DMS53 treated with DMSO at 0.1 percent for 48 hours (cell line): ENCODE results near the gene MYBPC3.
"Not testable (repeated sequence)": the region's sequence is repeated elsewhere in the genome, so short reads cannot be mapped to it uniquely, and the experiment has no call there.

ENCODE experiments used
- DNase-seq: peaks from one replicate; lab custom pipeline; 2025; ENCODE audit not compliant: unreplicated experiment; lab: John Stamatoyannopoulos, UW

Gene MYBPC3

DNA sequence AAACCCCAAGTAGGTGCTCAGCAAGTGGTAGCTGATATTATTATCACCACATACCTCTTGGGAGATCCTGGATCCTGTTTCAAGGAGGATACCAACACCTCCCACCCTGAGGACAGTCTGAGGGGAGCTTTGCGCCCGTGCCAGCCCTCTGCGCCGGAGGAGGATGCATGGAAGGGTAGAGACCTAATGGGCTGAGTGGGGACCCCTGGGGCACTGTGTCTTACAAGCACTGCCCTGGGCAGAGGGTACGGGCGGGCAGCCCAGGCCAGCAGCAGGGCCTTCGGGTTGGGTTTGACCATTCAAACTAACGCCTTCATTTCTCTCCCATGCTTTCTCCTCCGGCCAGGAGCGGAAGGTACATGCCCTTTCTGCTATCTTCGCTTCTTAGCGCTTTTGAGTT lies 26.3 kb downstream of the MYBPC3 start:
- no peak for DNase-seq

DNA sequence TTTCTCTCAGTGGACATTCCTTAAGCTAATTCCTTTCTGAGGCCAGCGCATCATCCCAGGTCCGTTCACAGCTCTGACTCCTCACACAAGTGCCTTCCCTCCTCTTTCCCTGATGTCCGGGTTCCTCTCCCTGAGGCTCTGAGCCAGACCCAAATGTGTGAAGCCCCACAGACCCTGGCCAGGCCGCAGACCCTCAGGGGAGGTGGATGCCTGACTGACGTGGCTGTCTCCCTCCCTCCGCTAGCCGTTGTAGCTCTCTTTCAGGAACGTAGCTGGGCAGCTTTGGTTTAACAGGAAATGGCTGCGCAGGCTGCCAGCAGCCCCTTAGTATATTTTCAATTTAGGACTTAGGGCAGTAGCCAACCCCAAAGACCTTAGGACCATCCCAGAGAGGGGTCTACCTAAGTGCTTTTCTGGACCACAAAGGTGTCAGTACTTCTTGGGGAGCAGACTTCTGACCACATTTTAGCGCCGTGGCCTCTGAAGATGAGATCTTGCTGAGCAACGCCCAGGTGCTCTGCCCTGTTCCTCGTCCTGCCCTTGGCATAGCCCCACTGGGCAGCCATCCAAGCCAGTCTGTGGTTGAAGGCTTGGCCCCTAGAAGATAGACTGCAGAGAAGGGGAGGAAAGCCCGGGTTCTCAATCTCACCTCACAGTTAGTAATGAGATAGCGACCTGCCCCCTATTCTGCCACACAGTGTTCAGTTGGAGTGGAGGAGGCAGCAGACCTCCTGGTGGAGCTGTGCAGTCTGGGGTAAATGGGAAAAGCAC lies 27.0 kb downstream of the MYBPC3 start:
- no peak for DNase-seq

DNA sequence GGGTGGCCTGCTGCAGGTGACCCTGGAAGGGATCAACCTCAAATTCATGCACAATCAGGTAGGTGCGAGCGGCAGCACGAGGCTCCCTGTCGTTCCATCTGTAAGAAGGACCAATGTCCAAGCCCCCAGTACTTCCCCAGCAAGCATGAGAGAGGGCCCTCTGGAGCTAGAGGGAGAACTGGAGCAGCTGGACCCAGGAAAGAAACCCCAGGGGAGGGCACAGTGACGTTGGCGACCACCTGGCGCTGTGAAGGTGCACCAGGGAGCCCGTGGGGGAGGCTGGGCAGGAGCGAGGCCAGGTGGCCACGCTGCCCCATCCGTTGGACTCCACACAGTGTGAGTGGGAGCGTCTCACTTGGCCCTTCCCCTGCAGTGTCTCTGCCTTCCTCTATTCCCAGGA lies 28.0 kb downstream of the MYBPC3 start:
- no peak for DNase-seq

DNA sequence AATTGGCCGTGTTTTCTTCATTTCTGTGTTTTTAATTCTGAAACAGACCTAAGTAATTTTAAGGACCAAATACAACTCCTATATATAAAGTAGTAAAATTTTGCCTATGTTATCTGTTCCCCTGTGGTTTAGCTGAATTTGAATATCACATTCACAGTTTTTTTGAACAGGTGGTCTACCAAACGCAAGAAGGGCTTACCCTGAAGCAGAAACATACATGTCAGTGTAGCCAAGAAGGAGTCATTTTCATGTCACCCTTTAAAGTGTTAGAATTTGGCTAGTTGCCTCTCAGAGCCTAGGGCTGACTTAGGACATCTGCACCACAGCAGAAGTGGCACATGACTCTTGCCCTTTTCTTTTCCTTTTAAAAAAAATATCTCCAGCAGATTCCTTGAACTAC lies 34.3 kb downstream of the MYBPC3 start:
- no peak for DNase-seq

DNA sequence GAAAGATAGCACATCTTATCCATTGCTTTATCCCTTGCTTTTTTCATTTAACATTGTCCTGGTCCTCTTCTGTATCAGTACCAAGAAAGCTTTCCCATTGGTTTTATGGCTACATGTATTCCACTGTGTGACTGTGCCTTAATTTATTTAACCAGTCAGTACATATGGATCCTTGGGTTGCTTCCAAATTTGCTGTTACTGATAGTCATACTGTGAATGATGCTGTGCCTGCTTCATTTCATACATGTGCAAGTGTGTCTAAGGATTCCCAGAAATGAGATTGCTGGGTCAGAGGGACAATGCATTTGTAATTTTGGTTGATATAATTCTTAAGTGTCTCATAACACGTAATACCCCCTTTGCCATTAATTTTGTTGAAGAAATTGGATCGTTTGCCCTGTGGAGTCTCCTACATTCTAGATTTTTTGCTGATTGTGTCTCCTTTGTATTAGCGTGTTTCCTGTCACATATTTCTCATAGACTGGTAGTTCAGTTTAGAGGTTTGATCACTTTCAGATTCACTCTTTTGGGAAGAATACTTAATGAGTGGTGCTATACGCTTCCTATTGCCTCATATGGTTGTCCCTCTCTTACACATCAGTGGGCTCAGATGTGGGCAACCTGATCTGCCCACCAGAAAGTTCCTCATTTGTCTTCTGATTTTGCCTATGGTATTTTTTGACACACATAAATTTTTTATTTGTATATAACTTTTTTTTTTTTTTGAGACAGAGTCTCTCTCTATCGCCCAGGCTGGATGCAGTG lies 35.3 kb downstream of the MYBPC3 start:
- DNase-seq, result no peak

DNA sequence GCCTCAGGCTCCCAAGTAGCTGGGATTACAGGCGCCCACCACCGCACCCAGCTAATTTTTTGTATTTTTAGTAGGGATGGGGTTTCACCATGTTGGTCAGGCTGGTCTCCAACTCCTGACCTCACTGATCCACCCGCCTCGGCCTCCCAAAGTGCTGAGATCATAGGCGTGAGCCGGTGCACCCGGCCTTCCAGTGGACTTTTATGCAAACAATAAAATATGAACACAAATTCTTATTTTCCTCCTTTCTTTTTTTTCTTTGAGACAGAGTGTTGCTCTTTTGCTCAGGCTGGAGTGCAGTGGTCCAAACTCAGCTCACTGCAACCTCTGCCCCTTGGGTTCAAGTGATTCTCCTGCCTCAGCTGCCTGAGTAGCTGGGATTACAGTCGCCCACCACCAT lies 36.0 kb downstream of the MYBPC3 start:
- DNase-seq, result not testable (repeated sequence)

DNA sequence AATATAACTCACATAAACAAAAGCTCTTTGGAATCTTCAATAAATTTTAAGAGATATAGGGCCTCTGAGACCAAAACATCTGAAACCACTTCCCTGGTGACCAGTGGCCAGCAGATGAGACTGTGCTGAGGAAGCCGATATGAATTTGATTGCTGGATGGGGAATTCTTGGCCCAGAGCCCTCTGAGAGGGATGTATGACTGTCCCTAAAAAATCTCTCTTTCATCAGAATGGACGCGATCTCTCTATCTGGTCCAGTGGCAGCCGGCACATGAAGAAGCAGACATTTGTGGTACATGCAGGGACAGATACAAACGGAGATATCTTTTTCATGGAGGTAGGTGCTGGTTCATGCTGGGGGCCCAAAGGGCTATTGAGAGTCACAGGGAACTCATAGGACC lies 37.5 kb downstream of the MYBPC3 start:
- no peak for DNase-seq

DNA sequence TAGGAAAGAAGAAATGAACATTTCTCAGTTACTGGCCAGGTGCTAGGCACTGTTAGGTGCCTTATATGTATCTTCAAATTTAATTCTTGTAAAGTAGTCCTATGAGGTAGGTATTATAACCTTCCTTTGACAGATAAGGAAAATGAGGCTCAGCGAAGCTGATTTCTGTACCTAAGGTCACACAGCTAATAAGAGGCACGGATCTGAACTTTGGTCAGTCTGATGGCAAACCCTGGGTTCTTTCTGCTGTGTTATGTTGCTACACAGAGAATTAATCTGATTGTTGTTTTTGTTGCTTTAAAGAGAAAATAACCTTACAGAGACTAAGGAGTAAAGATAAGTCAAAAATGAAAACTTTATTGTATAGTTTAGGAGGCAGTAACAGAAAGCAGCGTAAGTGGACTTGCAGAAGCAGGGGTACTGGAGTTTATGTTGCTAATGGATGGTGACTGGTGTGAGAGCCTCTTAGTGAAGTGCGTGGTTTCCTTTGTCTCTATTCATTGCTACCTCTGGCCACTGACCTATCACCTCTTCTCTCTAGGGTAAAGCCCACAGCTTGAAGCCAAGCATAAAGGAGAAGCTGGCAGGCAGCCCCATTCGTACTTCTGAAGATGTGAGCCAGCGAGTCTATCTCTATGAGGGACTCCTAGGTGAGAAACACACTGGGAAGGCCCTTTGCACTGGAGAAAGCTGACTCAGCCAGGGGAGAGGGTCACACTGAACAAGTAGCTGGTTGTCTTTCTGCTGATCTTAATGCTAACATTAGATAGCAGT lies 44.3 kb downstream of the MYBPC3 start:
- no peak for DNase-seq

DNA sequence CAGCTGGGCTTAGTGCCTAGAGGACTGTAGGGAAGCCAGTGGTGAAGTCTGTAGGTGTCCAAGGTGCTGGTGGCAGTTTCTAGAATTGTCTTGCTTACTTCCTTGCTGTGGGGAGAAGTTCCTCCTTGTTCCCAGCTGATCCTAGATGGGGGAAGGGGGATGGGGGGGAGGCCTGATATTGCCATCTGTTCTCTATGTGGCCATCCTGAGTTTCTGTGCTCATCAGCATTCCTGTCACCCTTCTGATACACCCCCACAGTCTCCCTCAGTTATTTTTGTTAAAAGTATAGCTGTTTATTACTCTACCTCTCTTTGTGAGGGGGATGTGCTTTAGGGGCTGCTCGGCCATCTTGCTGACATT lies 46.0 kb downstream of the MYBPC3 start:
- DNase-seq, result no peak

DNA sequence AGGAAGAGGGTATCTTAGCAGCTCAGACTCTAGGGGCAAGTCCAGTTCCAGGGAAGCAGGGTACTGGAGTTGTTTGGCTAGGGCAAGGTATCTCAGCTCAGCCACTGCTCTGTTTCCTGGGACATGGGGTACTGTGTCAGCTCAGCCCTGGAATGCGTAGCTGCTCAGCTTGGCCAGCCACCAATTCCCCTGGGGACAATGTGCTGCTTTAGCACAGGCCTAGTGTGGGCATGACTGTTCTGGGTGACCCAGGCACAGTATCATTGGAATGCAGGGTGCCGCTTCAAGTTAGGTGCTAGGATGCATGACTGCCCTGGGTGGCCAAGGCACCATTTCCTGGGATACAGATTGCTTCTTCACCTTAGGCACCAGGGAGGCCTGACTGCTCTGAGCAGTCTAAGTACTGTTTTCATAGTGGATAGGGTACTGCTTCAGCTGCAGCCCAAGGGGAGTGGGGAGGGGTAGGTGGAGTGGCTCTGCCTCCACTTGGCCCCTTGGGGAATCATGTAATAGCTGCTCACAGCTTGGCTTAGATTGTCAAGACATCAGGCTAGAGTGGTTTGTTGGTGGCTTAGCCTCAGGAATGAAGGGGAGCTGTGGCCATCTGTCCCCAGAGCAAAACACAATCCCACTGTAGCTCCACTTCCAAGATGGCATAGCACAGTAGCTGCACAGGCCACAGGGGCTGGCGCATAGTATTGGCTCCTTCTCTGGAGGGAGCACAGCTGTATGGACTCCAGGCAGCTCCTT lies 46.6 kb downstream of the MYBPC3 start:
- no peak for DNase-seq

DNA sequence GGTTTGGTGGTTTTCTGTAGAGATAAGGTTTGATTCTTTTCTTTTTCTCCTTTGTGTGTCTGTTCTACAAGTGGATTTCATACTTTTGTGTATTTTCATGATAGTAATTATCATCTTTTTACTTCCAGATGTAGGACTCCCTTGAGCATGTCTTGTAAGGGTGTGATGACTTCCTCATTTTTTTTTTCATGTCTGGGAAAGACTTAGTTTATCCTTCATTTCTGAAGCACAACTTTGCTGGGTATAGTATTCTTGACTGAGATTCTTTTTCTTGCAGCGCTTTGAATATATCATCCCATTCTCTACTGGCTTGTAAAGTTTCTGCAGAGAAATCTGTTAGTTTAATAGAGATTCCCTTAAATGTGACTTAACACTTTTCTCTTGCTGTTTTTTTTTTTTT lies 49.6 kb downstream of the MYBPC3 start:
- DNase-seq, result no peak

DNA sequence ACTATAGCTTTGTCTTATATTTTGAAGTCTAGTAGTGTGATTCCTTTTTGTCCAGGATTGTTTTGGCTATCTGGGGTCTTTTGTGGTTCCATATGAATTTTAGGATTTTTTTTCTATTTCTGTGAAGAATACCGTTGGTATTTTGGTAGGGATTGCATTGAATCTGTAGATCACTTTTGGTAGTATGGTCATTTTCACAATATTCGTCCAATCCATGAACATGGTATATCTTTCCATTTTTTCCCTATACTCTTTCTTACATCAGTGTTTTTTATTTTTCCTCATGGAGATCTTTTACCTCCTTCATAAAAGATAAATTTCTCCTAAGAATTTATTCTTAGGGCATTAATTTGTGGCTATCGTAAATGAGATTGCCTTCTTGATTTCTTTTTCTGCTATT lies 53.4 kb downstream of the MYBPC3 start:
- DNase-seq, result no peak

DNA sequence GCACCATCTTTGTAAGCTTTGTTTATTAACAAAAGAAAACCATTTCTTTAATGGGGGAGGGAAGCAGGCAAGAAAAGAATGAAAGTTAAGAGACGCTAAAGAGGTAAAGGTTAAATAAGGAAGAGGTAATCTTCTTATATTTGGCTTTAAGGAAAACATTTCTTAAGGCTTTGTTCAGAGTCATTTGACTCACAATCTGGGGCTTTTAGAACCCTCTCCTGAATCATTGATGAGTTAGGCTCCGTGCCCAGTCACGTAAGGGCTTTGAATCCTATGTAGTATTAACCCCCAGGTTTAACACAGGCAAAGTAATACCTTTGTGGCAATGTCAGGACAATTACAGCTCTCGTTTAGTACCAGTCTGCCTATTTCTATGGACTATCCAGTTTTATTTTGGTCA lies 56.5 kb downstream of the MYBPC3 start:
- DNase-seq, result no peak

DNA sequence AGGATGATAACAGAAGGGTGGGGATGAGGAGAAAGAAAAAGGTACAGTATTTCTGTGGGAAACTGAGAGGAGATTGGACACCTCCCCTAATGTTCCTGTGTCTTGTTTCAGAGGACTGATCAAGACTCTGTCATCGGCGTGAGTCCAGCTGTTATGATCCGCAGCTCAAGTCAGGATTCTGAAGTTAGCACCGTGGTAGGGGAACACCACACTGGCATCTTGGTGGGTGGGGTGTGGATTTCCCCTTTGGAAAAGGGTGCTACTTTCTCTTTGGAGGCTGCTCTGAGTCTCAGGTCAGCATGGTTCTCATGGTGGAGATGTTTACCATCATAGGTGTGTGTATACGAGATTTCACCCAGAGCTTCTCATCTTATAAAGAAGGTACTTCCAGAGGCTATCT lies 57.1 kb downstream of the MYBPC3 start:
- no peak for DNase-seq

DNA sequence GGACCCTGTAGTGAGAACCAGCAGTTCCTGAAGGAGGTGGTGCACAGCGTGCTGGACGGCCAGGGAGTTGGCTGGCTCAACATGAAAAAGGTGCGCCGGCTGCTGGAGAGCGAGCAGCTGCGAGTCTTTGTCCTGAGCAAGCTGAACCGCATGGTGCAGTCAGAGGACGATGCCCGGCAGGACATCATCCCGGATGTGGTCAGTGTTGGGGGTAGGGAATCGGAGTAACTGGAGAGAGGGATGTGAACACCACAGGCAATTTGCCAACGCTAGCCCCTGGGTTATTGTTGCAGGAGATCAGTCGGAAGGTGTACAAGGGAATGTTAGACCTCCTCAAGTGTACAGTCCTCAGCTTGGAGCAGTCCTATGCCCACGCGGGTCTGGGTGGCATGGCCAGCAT lies 62.6 kb downstream of the MYBPC3 start:
- DNase-seq, result no peak

DNA sequence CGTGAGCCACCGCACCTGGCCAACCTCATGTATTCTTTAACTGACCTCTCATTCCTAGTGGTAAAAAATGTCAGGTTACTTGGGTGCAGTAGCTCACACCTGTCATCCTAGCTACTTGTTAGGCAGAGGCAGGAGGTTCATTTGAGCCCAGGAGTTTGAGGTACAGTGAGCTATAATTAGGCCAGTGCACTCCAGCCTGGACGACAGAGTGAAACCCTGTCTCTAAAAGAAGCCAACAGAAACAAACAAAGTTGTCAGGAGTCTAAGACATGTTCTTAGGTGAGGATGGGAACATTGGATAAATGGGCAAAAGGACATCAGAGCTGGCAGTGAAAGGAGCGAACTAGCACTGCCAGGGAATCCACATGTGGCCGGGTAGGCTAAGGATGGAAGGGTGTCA lies 64.4 kb downstream of the MYBPC3 start:
- no peak for DNase-seq

DNA sequence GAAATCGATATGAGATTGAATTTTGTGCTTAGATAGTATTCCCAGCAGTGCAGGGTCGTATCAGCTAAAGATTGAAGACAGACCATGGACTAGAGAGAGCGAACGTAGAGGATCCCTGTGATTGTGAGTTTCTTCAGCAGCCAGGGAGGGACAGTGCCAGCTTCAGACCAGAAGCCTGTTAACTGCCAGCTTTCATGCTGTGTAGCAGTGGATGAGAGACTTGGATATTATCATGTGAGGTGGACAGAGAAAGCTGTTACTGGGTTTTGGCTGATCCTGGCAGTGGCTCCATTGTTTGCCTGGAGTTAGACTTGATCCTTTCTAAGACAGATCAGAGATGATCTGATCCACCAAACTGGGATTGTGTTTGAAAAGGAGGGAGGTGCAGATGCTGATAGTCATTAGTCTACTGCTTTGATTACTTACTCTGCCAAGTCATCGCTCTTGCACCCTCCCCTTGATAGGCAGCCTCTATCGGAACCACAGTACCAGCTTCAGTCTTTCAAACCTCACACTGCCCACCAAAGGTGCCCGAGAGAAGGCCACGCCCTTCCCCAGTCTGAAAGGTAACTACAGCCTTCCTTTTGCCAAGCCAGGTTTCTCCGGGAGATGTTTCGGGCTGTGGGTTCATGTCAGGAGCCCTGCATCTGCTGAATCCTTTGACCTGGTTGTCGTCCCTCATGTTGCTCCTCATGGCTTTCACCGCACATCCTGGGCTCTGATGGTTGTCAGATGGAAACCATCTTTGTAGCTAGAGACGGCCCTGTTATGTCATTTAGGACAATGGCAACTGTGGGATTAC lies 66.3 kb downstream of the MYBPC3 start:
- DNase-seq, result no peak

DNA sequence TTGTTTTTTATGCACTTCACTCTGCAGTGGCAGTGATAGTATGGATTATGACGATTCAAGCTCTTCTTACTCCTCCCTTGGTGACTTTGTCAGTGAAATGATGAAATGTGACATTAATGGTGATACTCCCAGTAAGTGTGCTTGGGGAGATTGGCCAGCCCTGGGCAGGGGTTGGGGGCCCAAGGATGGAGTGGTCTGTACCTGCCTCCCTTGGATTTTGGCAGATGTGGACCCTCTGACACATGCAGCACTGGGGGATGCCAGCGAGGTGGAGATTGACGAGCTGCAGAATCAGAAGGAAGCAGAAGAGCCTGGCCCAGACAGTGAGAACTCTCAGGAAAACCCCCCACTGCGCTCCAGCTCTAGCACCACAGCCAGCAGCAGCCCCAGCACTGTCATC lies 68.4 kb downstream of the MYBPC3 start:
- DNase-seq, result no peak

DNA sequence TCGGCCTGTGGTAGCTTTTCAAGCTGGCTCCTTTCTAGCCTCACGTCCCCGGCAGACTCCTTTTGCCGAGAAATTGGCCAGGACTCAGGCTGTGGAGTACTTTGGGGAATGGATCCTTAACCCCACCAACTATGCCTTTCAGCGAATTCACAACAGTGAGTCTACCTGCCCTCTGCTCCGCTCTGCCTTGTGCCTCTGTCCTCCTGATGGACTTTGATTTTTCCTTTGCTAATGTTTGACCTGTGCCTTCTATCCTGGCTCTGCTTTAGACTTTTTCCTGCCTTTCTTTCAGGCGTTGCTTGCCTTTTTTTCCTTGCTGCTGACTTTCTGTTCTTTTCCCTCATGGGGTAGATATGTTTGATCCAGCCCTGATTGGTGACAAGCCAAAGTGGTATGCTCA lies 70.0 kb downstream of the MYBPC3 start:
- DNase-seq, result no peak
